HG03575 (cell line): ENCODE results near the gene AQP3.
"Not testable (repeated sequence)": the region's sequence is repeated elsewhere in the genome, so short reads cannot be mapped to it uniquely, and the experiment has no call there.

Experiments used
- ATAC-seq: cut with Tn5 transposase; IDR thresholded peaks from one replicate; pipeline ENCODE4 v1.9.1; 2021; ENCODE audit not compliant: unreplicated experiment, insufficient number of reproducible peaks, low FRiP score; ENCODE audit errors: extremely low read depth

Gene AQP3

GRCh38 chr9:33465596-33466564, 18.5 kb upstream of the AQP3 start:
- ATAC-seq = no peak

GRCh38 chr9:33465096-33465495, 17.7 kb upstream of the AQP3 start:
- no peak for ATAC-seq

- no peak for ATAC-seq
Measured at GRCh38 chr9:33464045-33464636, 16.7 kb upstream of the AQP3 start.

GRCh38 chr9:33463151-33463550, 15.8 kb upstream of the AQP3 start:
- ATAC-seq = no peak

GRCh38 chr9:33461492-33461891, 14.1 kb upstream of the AQP3 start:
- ATAC-seq = no peak

GRCh38 chr9:33460854-33461253, 13.5 kb upstream of the AQP3 start:
- ATAC-seq = no peak

- no peak for ATAC-seq
Measured at GRCh38 chr9:33459115-33459514, 11.7 kb upstream of the AQP3 start.

GRCh38 chr9:33458444-33458843, 11.1 kb upstream of the AQP3 start:
- ATAC-seq = no peak

GRCh38 chr9:33455945-33456344, 8.6 kb upstream of the AQP3 start:
- no peak for ATAC-seq

- not testable (repeated sequence) for ATAC-seq
Measured at GRCh38 chr9:33455456-33455855, 8.1 kb upstream of the AQP3 start.

- ATAC-seq = not testable (repeated sequence)
Measured at GRCh38 chr9:33454661-33455026, 7.3 kb upstream of the AQP3 start.

- ATAC-seq = no peak
Measured at GRCh38 chr9:33453999-33454660, 6.7 kb upstream of the AQP3 start.

GRCh38 chr9:33453286-33453860, 6.0 kb upstream of the AQP3 start:
- no peak for ATAC-seq

- ATAC-seq = no peak
Measured at GRCh38 chr9:33452828-33453271, 5.5 kb upstream of the AQP3 start.

GRCh38 chr9:33450621-33451146, 3.3 kb upstream of the AQP3 start:
- no peak for ATAC-seq

- no peak for ATAC-seq
Measured at GRCh38 chr9:33449715-33450114, 2.3 kb upstream of the AQP3 start.

GRCh38 chr9:33447799-33448553, 583 bp upstream of the AQP3 start:
- no peak for ATAC-seq

- ATAC-seq = peak; percentile 92
Measured at GRCh38 chr9:33446240-33446945, 1.0 kb downstream of the AQP3 start.
